Body of pancreas (tissue), 4 donors: ENCODE results near the gene LYSMD4.

Experiments used
- CTCF ChIP-seq, 7 experiments: fragments of 450-650 bp in 4 of 7; fragments of 200-600 bp in 3 of 7; sonication (generic) in 3 of 7; IDR thresholded peaks; one replicate each; pipeline ENCODE4 v1.5.1; 2016 to 2019; ENCODE audit warnings: antibody characterized with exemption in 7 of 7
- POLR2A ChIP-seq, 3 donors: fragments of 450-650 bp; IDR thresholded peaks; one replicate each; pipeline ENCODE4 v1.6.1; 2016; ENCODE audit warnings: antibody characterized with exemption in 3 of 3, mild to moderate bottlenecking in 2 of 3

- TF ChIP-seq POLR2A (IDR thresholded peaks at IDR 0.05), result no peak
- no peak for TF ChIP-seq CTCF (IDR thresholded peaks at IDR 0.05)
These were observed 46.9 kb downstream of the LYSMD4 start for GRCh38 chr15:99686290-99686689.
